GM12878 (cell line): ENCODE measurements around the gene PUSL1.

Source experiments
- BHLHE40 ChIP-seq, 2 experiments: fragments of 450-650 bp in 1 of 2; IDR thresholded peaks; 2 replicates each; pipeline ENCODE4 v1.6.1; 2011 to 2017; ENCODE audit warnings: low read depth in 2 of 2, borderline replicate concordance in 1 of 2, improper control_type of control experiment in 1 of 2, low read length in 1 of 2, mild to moderate bottlenecking in 1 of 2
- EED ChIP-seq: sonication (generic); IDR thresholded peaks from 2 replicates; pipeline ENCODE4 v1.6.1; 2016; ENCODE audit warnings: antibody characterized with exemption, low read depth
- EGR1 ChIP-seq, 2 experiments: IDR thresholded peaks; 1 replicate in 1 of 2; 2 replicates in 1 of 2; pipeline ENCODE4 v1.6.1; 2011 to 2012; ENCODE audit warnings: low read depth in 2 of 2, low read length in 2 of 2, borderline replicate concordance in 1 of 2, mild to moderate bottlenecking in 1 of 2, moderate library complexity in 1 of 2
- HDAC2 ChIP-seq: fragments of 200-600 bp; sonication (generic); IDR thresholded peaks from 2 replicates; pipeline ENCODE4 v1.6.1; 2017
- NR2F1 ChIP-seq: fragments of 450-650 bp; conservative IDR thresholded peaks from 2 replicates; pipeline ENCODE4 v1.6.1; 2017; ENCODE audit warnings: mild to moderate bottlenecking
- POLR2A ChIP-seq: IDR thresholded peaks from 2 replicates; pipeline ENCODE4 v1.6.1; 2011; ENCODE audit warnings: low read depth, mild to moderate bottlenecking, low read length
- POLR2AphosphoS5 ChIP-seq: IDR thresholded peaks from 2 replicates; pipeline ENCODE4 v1.6.1; 2011; ENCODE audit warnings: mild to moderate bottlenecking, low read length, inconsistent platforms
- RBBP5 ChIP-seq: fragments of 200-600 bp; sonication (generic); conservative IDR thresholded peaks from 2 replicates; pipeline ENCODE4 v1.6.1; 2016
- SMAD1 ChIP-seq: fragments of 450-650 bp; IDR thresholded peaks from 2 replicates; pipeline ENCODE4 v1.6.1; 2018; ENCODE audit warnings: mild to moderate bottlenecking, low read depth; ENCODE audit not compliant: partially characterized antibody
- SP1 ChIP-seq: IDR thresholded peaks from one replicate; pipeline ENCODE4 v1.6.1; 2011; ENCODE audit warnings: low read depth, low read length
- SUPT20H ChIP-seq: IDR thresholded peaks from 2 replicates; pipeline ENCODE4 v1.6.1; 2011; ENCODE audit warnings: low read depth, mild to moderate bottlenecking, low read length, moderate library complexity, borderline replicate concordance; ENCODE audit not compliant: control insufficient read depth
- ZNF274 ChIP-seq: IDR thresholded peaks from one replicate; pipeline ENCODE4 v1.8.0; 2011; ENCODE audit not compliant: insufficient read length, insufficient read depth
- TF ChIP-seq, protein P1 (sequence below), 3 experiments: IDR thresholded peaks in 2 of 3; conservative IDR thresholded peaks in 1 of 3; 2 replicates each; pipeline ENCODE4 v1.5.1; 2011; ENCODE audit warnings: low read depth in 3 of 3, low read length in 3 of 3, mild to moderate bottlenecking in 3 of 3, control low read depth in 2 of 3, moderate library complexity in 2 of 3, inconsistent platforms in 1 of 3, mixed read lengths in 1 of 3; ENCODE audit not compliant: control insufficient read depth in 2 of 3, insufficient read depth in 1 of 3; ENCODE audit errors: extremely low read depth in 1 of 3
- TF ChIP-seq, protein P2 (sequence below): IDR thresholded peaks from 2 replicates; pipeline ENCODE4 v1.6.1; 2012; ENCODE audit warnings: low read length, inconsistent platforms

GRCh38 chr1:1357871-1358432 is 49.6 kb downstream of the PUSL1 start:
- TF ChIP-seq, protein P1, sequence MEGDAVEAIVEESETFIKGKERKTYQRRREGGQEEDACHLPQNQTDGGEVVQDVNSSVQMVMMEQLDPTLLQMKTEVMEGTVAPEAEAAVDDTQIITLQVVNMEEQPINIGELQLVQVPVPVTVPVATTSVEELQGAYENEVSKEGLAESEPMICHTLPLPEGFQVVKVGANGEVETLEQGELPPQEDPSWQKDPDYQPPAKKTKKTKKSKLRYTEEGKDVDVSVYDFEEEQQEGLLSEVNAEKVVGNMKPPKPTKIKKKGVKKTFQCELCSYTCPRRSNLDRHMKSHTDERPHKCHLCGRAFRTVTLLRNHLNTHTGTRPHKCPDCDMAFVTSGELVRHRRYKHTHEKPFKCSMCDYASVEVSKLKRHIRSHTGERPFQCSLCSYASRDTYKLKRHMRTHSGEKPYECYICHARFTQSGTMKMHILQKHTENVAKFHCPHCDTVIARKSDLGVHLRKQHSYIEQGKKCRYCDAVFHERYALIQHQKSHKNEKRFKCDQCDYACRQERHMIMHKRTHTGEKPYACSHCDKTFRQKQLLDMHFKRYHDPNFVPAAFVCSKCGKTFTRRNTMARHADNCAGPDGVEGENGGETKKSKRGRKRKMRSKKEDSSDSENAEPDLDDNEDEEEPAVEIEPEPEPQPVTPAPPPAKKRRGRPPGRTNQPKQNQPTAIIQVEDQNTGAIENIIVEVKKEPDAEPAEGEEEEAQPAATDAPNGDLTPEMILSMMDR (IDR thresholded peaks at IDR 0.05 in 2 of 3, conservative IDR thresholded peaks at IDR 0.05 in 1 of 3; ENCODE audit: control insufficient read depth in 2 of 3, extremely low read depth in 1 of 3, insufficient read depth in 1 of 3, low read depth in 3 of 3, low read length in 3 of 3): no peak
- TF ChIP-seq RBBP5 (no peak), ZNF274 (no peak), EGR1 (IDR thresholded peaks at IDR 0.05; ENCODE audit: borderline replicate concordance in 1 of 2, low read depth in 2 of 2, low read length in 2 of 2) (no peak), POLR2A (no peak), EED (no peak), HDAC2 (no peak), SUPT20H (no peak), NR2F1 (no peak), BHLHE40 (IDR thresholded peaks at IDR 0.05; ENCODE audit: borderline replicate concordance in 1 of 2, low read depth in 2 of 2, low read length in 1 of 2) (no peak), SP1 (no peak), SMAD1 (no peak), POLR2AphosphoS5 (no peak)
- TF ChIP-seq, protein P2, sequence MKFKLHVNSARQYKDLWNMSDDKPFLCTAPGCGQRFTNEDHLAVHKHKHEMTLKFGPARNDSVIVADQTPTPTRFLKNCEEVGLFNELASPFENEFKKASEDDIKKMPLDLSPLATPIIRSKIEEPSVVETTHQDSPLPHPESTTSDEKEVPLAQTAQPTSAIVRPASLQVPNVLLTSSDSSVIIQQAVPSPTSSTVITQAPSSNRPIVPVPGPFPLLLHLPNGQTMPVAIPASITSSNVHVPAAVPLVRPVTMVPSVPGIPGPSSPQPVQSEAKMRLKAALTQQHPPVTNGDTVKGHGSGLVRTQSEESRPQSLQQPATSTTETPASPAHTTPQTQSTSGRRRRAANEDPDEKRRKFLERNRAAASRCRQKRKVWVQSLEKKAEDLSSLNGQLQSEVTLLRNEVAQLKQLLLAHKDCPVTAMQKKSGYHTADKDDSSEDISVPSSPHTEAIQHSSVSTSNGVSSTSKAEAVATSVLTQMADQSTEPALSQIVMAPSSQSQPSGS: no peak
